GM18520 (cell line): ENCODE measurements around the gene MAFF.
"Not testable (repeated sequence)": the region's sequence is repeated elsewhere in the genome, so short reads cannot be mapped to it uniquely, and the experiment has no call there.

Source experiments
- ATAC-seq: cut with Tn5 transposase; IDR thresholded peaks from one replicate; pipeline ENCODE4 v1.9.1; 2021; ENCODE audit not compliant: unreplicated experiment

MAFF gene

GRCh38 chr22:38221908-38222796, 20.4 kb downstream of the MAFF start:
- no peak for ATAC-seq

GRCh38 chr22:38222797-38223119, 21.0 kb downstream of the MAFF start:
- no peak for ATAC-seq

GRCh38 chr22:38223289-38223960, 21.6 kb downstream of the MAFF start:
- no peak for ATAC-seq

- ATAC-seq: no peak
Observed at GRCh38 chr22:38226853-38227649, 25.3 kb downstream of the MAFF start.

GRCh38 chr22:38228326-38228872, 26.6 kb downstream of the MAFF start:
- no peak for ATAC-seq

- ATAC-seq: no peak
Observed at GRCh38 chr22:38228873-38229740, 27.3 kb downstream of the MAFF start.

GRCh38 chr22:38230108-38230825, 28.5 kb downstream of the MAFF start:
- ATAC-seq: no peak

GRCh38 chr22:38230916-38231315, 29.1 kb downstream of the MAFF start:
- no peak for ATAC-seq

- ATAC-seq: no peak
Observed at GRCh38 chr22:38232196-38232595, 30.4 kb downstream of the MAFF start.

- no peak for ATAC-seq
Observed at GRCh38 chr22:38233427-38233826, 31.6 kb downstream of the MAFF start.

- ATAC-seq: not testable (repeated sequence)
Observed at GRCh38 chr22:38233856-38234255, 32.1 kb downstream of the MAFF start.

- no peak for ATAC-seq
Observed at GRCh38 chr22:38235240-38235850, 33.6 kb downstream of the MAFF start.

GRCh38 chr22:38236786-38237185, 35.0 kb downstream of the MAFF start:
- no peak for ATAC-seq

GRCh38 chr22:38238519-38239071, 36.8 kb downstream of the MAFF start:
- ATAC-seq: no peak

GRCh38 chr22:38239101-38239761, 37.4 kb downstream of the MAFF start:
- ATAC-seq: no peak

GRCh38 chr22:38240734-38241252, 39.0 kb downstream of the MAFF start:
- no peak for ATAC-seq

GRCh38 chr22:38243007-38243765, 41.4 kb downstream of the MAFF start:
- ATAC-seq: no peak

- ATAC-seq: no peak
Observed at GRCh38 chr22:38244106-38244505, 42.3 kb downstream of the MAFF start.
